ENCODE results near the gene SFN. TPM values are rescaled to one million over a fixed set of nuclear protein-coding genes. Genes with fewer than 3 reads are reported as not detected.

The SFN gene
- total and polyA plus RNA-seq, 2 of the 4 experiments (the other 2 are of a cell fraction), result 0.18 to 0.34 TPM

- no peaks in the 10 kb centered on the region for H4K20me1 ChIP-seq (ENCODE audit: insufficient read depth, low read length)
- POLR2A ChIA-PET (ENCODE audit: unreplicated experiment), result no interaction called here
- no peak overlapping the region for H3K4ac ChIP-seq (ENCODE audit: low read depth, low read length)
- in situ Hi-C loops (cut with MboI; ENCODE audit: low sequenced_read_pairs), result no loop called here
- H3K27ac ChIP-seq (ENCODE audit: insufficient read depth, low read length), result no peak overlapping the region
- CTCF ChIA-PET, result no interaction called here
- H3K56ac ChIP-seq (ENCODE audit: extremely low read depth, insufficient read depth, low read length), result no peak overlapping the region
- H3K9me3 ChIP-seq (ENCODE audit: control insufficient read depth, insufficient read depth, low read length), result no peaks in the 10 kb centered on the region
- 77% methylated on average over 4 of the region's 5 CpGs; no CpG with 5 or more reads in 1 of the 2 experiments for WGBS, 2 experiments (ENCODE audit: extremely low coverage in 2 of 2, insufficient read length in 1 of 2)
- H2BK5ac ChIP-seq (ENCODE audit: low read depth, low read length, poor library complexity, severe bottlenecking), result no peak overlapping the region
- no peaks in the 10 kb centered on the region for H3K4me1 ChIP-seq (ENCODE audit: control insufficient read depth, insufficient read depth, low read length)
- H3K4me3 ChIP-seq (ENCODE audit: insufficient read depth, low read depth, low read length), result no peak overlapping the region
- no peak overlapping the region for H2AFZ ChIP-seq (replicated peaks; ENCODE audit: low read length, poor library complexity)
- H2AK5ac ChIP-seq (ENCODE audit: low read depth, low read length), result no peak overlapping the region
- H3K79me1 ChIP-seq (ENCODE audit: low read depth in 1 of 2, low read length in 2 of 2), result no peaks in the 10 kb centered on the region
- no peak overlapping the region for H4K5ac ChIP-seq (ENCODE audit: low read depth, low read length)
- H3K36me3 ChIP-seq (ENCODE audit: control insufficient read depth, insufficient read depth, low read length), result no peaks in the 10 kb centered on the region
- no peaks in the 10 kb centered on the region for H3K9me1 ChIP-seq (ENCODE audit: insufficient read depth, low read length)
- H3K14ac ChIP-seq (replicated peaks; ENCODE audit: low read depth, low read length), result no peak overlapping the region
- no peak overlapping the region for H4K91ac ChIP-seq (ENCODE audit: insufficient read depth, low read depth, low read length)
- H2BK120ac ChIP-seq (ENCODE audit: low read depth, low read length), result no peak overlapping the region
- no peak overlapping the region for H4K8ac ChIP-seq (ENCODE audit: low read depth in 2 of 2, low read length in 2 of 2)
- H2BK15ac ChIP-seq (ENCODE audit: low read depth, low read length), result no peak overlapping the region
- H2AK9ac ChIP-seq (replicated peaks; ENCODE audit: low read depth, low read length, poor library complexity), result no peak overlapping the region
- no peak overlapping the region for H2BK20ac ChIP-seq (ENCODE audit: low read depth, low read length)
- H3K18ac ChIP-seq (ENCODE audit: low read depth, low read length), result no peak overlapping the region
- ATAC-seq (ENCODE audit: low read depth), result no peak
- DNase-seq, result no peak
- peaks cover 20% of the 10 kb centered on the region for H3K27me3 ChIP-seq (ENCODE audit: control insufficient read depth, insufficient read depth, low read length)
- H3K23ac ChIP-seq (ENCODE audit: low read depth, low read length), result no peak overlapping the region
- no peak overlapping the region for H3K4me2 ChIP-seq (ENCODE audit: low read depth, low read length)
- intact Hi-C loops (cut with micrococcal nuclease), result no loop called here
- TF ChIP-seq MAFK (IDR thresholded peaks at IDR 0.05; ENCODE audit: low read depth, low read length) (no peak), RAD21 (IDR thresholded peaks at IDR 0.05; ENCODE audit: low read length) (no peak), CTCF (conservative IDR thresholded peaks at IDR 0.05; ENCODE audit: low read depth, low read length) (no peak), FOS (IDR thresholded peaks at IDR 0.05; ENCODE audit: low read depth, low read length) (no peak), CEBPB (IDR thresholded peaks at IDR 0.05; ENCODE audit: low read depth, low read length) (no peak)
- TF ChIP-seq, protein P1, sequence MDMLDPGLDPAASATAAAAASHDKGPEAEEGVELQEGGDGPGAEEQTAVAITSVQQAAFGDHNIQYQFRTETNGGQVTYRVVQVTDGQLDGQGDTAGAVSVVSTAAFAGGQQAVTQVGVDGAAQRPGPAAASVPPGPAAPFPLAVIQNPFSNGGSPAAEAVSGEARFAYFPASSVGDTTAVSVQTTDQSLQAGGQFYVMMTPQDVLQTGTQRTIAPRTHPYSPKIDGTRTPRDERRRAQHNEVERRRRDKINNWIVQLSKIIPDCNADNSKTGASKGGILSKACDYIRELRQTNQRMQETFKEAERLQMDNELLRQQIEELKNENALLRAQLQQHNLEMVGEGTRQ (IDR thresholded peaks at IDR 0.05; ENCODE audit: low read depth, low read length), result no peak
- H3K9ac ChIP-seq (ENCODE audit: low read depth, low read length), result no peak overlapping the region
- no TSS peak for BruUV-seq (replicated peaks)
- dilution Hi-C loops (cut with HindIII; ENCODE audit: low sequenced_read_pairs, unreplicated experiment), result no loop called here
Observed at GRCh38 chr1:26913389-26913753, 50.4 kb downstream of the SFN start.

Small RNA genes lying within 50 kb of the gene (microRNA-seq; reads per million reads assigned to microRNA genes)
- gene RN7SL165P (ENCODE audit: insufficient read depth, insufficient read length), result not detected

Small RNA genes lying within 50 kb of the gene (small RNA-seq; reads per million reads assigned to genes)
- 0 reads per million in 5 experiments for gene RN7SL165P

Other genes starting within 250 kb of the SFN start
- 14.0 and 16.7 TPM in 2 replicates for gene ARID1A, start 167.1 kb upstream of the SFN start, total RNA-seq (2012; rRNA removed)
- gene ARID1A, start 167.1 kb upstream of the SFN start, polyA plus RNA-seq (2012; rRNA removed), result 39.4 and 40.7 TPM in 2 replicates
- 8.6 and 10.6 TPM in 2 replicates for gene PIGV, start 75.2 kb upstream of the SFN start, total RNA-seq (2012; rRNA removed)
- 6.9 and 7.2 TPM in 2 replicates for gene PIGV, start 75.2 kb upstream of the SFN start, polyA plus RNA-seq (2012; rRNA removed)
- gene ZDHHC18, start 36.5 kb upstream of the SFN start, total RNA-seq (2012; rRNA removed), result 9.4 and 12.5 TPM in 2 replicates
- 37.0 and 38.4 TPM in 2 replicates for gene ZDHHC18, start 36.5 kb upstream of the SFN start, polyA plus RNA-seq (2012; rRNA removed)
- gene GPN2, start 27.1 kb downstream of the SFN start, total RNA-seq (2012; rRNA removed), result 10.6 and 15.4 TPM in 2 replicates
- gene GPN2, start 27.1 kb downstream of the SFN start, polyA plus RNA-seq (2012; rRNA removed), result 22.2 and 37.2 TPM in 2 replicates
- gene GPATCH3, start 37.3 kb downstream of the SFN start, total RNA-seq (2012; rRNA removed), result 5.2 and 6.1 TPM in 2 replicates
- gene GPATCH3, start 37.3 kb downstream of the SFN start, polyA plus RNA-seq (2012; rRNA removed), result 7.6 and 8.0 TPM in 2 replicates
- gene NR0B2, start 50.8 kb downstream of the SFN start, total RNA-seq (2012; rRNA removed), result not detected in 2 replicates
- gene NR0B2, start 50.8 kb downstream of the SFN start, polyA plus RNA-seq (2012; rRNA removed), result not detected in 2 replicates
- 34.8 and 50.0 TPM in 2 replicates for gene NUDC, start 58.6 kb downstream of the SFN start, total RNA-seq (2012; rRNA removed)
- 85.7 and 89.8 TPM in 2 replicates for gene NUDC, start 58.6 kb downstream of the SFN start, polyA plus RNA-seq (2012; rRNA removed)
- not detected in 2 replicates for gene KDF1, start 97.3 kb downstream of the SFN start, total RNA-seq (2012; rRNA removed)
- not detected in 2 replicates for gene KDF1, start 97.3 kb downstream of the SFN start, polyA plus RNA-seq (2012; rRNA removed)
- 68.6 and 91.6 TPM in 2 replicates for gene TRNP1, start 130.5 kb downstream of the SFN start, total RNA-seq (2012; rRNA removed)
- gene TRNP1, start 130.5 kb downstream of the SFN start, polyA plus RNA-seq (2012; rRNA removed), result 63.3 and 76.8 TPM in 2 replicates
- 11.1 and 11.7 TPM in 2 replicates for gene TENT5B, start 149.7 kb downstream of the SFN start, total RNA-seq (2012; rRNA removed)
- 7.3 and 8.2 TPM in 2 replicates for gene TENT5B, start 149.7 kb downstream of the SFN start, polyA plus RNA-seq (2012; rRNA removed)